ENCODE measurements around the gene CEBPZ.
"Not testable (repeated sequence)": the region's sequence is repeated elsewhere in the genome, so short reads cannot be mapped to it uniquely, and the experiment has no call there.

CEBPZ gene

DNA sequence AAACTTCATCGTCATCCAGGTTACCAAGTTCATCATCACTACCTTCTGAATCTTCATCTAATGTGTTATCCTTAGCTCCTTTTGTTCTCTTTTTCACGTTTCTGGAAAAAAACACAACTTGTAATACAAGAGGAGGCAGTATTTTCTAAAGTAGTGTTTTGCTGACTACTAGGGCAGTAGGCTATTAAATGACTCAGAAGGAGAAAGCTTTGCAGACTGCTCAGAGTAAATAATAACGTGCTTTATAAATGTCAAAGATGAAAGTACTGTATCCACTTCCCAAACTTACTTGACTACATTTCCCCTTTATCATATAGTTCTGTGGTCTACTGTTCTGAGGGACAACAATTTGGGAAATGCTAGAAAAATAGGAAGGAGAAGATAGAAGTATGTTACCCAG lies 19.5 kb downstream of the CEBPZ start:
- no peak for DNase-seq

DNA sequence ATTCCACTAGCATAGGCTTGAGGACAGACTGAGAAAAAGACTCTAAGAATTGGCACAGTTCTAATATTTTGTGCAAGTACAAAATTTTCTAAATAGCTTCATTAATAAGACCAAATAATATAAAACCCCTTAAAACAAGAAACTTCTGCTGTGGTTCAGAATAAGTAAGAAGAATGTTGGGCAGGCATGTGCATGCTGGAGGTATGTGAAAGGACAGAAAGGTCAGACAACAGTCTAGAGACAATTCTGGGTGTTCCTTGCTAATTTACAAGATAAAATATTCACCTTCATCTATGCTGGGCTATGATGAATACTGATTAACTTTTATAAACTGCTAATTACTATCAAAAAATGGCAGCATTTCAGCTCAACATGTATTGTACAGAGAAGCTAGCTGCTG lies 20.2 kb downstream of the CEBPZ start:
- no peak for DNase-seq

GRCh38 chr2:37206760-37207159 lies 24.6 kb downstream of the CEBPZ start:
- not testable (repeated sequence) for DNase-seq

DNA sequence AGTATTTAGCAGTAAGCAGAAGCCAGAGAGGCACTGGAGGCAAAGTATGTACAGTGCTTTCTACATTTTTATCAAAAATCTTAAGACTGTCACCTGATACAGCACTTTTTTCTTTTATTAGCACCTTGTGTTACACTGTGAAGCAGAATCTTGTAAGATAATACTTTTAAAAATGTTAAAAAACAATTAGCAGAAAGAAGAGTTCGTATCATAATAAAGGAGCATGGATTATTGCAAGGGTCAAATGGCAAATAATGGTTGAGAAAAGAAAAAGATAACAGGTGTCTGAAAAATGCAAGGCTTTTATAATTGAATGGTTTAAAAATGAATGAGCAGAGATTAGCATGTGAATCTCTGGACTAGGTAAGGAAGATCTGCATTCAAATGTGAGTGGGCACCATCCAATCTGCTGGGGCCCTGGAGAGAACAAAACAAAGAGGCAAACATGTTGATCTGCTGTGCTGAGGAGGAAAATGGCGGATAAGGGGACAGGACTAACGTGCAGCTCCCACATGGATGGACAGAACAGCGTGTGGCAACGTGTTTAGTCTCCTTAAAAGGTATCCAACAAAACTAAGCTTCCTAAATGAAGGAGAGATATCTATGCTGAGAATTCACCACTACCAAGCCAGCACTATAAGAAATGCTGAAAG lies 25.6 kb downstream of the CEBPZ start:
- DNase-seq, result no peak

GRCh38 chr2:37205071-37205661 lies 26.2 kb downstream of the CEBPZ start:
- not testable (repeated sequence) for DNase-seq

- DNase-seq, result no peak
These were observed 27.7 kb downstream of the CEBPZ start for GRCh38 chr2:37203708-37204107.

- DNase-seq, result no peak
These were observed 29.6 kb downstream of the CEBPZ start for GRCh38 chr2:37201766-37202165.

DNA sequence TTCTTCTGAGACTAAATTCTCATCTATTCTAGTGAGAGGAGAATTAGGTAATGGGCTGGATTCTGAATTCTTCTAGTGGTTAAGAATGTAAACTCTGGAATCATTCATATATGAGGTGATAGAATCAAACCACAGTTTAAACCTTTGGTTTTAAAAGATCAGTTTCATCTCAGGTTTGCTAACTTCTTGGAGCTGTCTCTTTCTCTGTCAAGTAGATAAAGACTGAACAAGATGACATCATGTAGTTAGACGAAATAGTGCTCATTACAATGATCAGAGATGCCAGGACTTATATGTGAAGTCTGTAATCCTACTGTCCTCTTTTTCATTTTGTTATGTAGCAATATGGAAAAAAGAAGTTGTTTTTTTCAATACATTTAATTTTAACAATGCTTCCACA lies 30.2 kb downstream of the CEBPZ start:
- DNase-seq, result no peak

DNA sequence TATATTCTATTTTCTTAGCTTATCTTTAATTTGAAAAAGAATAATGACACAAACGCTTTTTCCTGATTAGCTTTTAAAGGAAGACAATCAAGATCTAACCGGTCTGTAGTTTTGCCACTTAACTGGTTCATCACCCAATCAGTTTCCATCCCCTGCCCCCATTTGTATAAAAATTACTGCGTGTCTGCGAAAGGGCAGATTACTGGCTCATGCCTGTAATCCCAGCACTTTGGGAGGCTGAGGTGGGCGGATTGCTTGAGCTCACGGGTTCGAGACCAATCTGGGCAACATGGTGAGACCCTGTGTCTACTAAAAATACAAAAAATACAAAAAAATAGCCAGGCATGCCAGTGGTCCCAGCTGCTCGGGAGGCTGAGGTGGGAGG lies 32.7 kb downstream of the CEBPZ start:
- DNase-seq, result no peak

GRCh38 chr2:37196320-37197195 lies 34.8 kb downstream of the CEBPZ start, which contains the start of gene CEBPZOS:
TSS of gene CEBPZOS (plus strand) at chr2:37196496. CDS start at chr2:37199705, 3,209 bp downstream.
- DNase-seq, result peak; percentile 88 to 91

- not testable (repeated sequence) for DNase-seq
These were observed 35.5 kb downstream of the CEBPZ start for GRCh38 chr2:37195862-37196319.

GRCh38 chr2:37192551-37192950 lies 38.8 kb downstream of the CEBPZ start:
- DNase-seq, result no peak

- no peak for DNase-seq
These were observed 39.6 kb downstream of the CEBPZ start for GRCh38 chr2:37191747-37192146.

DNA sequence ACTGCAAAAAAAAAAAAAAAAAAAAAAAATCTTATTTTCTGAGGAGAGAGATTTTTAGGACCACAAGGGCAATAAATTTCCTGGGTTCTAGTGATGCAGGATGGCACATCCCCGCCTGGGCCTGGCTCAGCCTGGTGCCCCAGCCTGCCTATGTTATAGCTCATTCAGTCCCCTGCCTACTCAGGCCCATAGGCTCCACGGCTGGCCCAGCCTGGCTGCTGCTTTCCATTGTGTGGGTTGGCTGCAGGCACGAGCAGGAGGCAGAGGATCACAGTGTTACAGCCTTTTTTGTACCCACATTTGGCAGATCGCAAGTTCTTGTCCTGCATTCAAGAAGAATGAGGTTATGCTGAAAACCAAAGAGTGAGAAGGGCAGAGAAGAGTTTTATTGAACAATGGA lies 40.1 kb downstream of the CEBPZ start:
- no peak for DNase-seq

GRCh38 chr2:37190290-37190689 lies 41.1 kb downstream of the CEBPZ start:
- no peak for DNase-seq

- DNase-seq, result no peak
These were observed 41.8 kb downstream of the CEBPZ start for GRCh38 chr2:37189452-37190153.

- DNase-seq, result no peak
These were observed 42.8 kb downstream of the CEBPZ start, which contains the start of gene SULT6B1 for GRCh38 chr2:37188570-37188969. TSS of gene SULT6B1 (minus strand) at chr2:37188670. CDS start at chr2:37188640, 30 bp downstream.

DNA sequence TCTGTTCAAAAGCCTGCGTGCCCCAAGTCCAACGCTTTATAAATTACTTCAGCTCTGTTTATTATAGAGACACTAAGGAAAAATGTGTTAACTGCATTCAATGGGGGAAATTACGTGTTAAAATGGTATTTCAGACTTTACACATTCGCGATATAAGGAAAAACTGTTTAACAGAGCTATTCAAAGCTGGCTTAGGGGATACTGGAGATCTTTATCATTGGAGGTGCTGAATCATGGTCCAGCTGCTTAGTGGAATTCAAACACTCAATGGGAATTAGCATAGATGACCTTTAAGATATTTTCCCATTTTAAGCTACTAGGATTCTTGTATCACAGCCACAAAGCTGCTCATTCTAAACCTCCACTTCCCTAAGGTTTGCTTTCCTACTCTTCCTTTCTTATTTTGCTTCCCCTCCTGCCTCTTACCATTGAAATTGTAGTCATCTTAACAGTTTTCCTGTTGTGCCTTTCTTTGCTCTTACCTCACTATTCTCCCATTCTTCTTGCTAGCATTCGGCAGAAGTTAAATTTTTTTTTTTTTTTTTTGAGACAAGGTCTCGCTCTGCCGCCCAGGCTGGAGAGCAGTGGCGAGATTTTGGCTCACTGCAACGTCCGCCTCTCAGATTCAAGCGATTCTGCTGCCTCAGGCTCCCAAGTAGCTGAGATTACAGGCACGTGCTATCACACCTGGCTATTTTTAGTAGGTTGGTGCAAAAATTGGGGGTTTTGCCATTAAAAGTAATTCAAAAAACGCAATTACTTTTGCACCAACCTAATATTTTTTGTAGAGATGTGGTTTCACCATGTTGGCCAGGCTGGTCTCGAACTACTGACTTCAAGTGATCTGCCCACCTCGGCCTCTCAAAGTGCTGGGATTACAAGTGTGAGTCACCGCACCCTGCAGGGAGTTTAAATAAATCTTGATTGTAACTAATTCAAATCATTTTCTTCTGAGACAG lies 49.4 kb downstream of the CEBPZ start:
- no peak for DNase-seq

- DNase-seq, result no peak
These were observed 50.8 kb downstream of the CEBPZ start for GRCh38 chr2:37180640-37181039.

- no peak for DNase-seq
These were observed 51.3 kb downstream of the CEBPZ start for GRCh38 chr2:37180006-37180639.

DNA sequence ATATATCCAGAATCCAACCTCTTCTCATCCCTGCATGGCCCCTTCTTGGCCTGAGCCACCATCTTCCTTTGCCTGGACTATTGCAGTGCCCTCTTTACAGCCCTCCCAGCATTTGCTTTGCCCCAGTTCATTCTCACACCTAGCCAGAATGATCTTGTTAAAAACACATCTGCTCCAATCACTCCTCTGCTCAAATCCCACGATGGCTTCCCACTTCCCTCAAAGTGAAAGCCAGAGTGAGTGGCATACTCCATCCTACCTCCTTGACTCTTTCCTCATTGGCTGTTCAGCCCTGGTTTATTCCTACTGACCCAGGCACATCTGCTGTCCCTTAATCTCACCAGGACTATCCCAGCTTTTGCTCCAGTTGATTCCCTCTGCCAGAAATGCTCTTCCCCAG lies 57.7 kb downstream of the CEBPZ start:
- DNase-seq, result no peak
